GM18909 (cell line): ENCODE results near the gene SKAP1.
"Not testable (repeated sequence)": the region's sequence is repeated elsewhere in the genome, so short reads cannot be mapped to it uniquely, and the experiment has no call there.

Source experiments
- ATAC-seq: cut with Tn5 transposase; IDR thresholded peaks from one replicate; pipeline ENCODE4 v1.9.1; 2021; ENCODE audit warnings: mild to moderate bottlenecking; ENCODE audit not compliant: unreplicated experiment, poor library complexity

SKAP1 gene

GRCh38 chr17:48229936-48230335, 200.1 kb downstream of the SKAP1 start:
- no peak for ATAC-seq

GRCh38 chr17:48228720-48229119, 201.3 kb downstream of the SKAP1 start:
- no peak for ATAC-seq

- no peak for ATAC-seq
These were observed 204.1 kb downstream of the SKAP1 start for GRCh38 chr17:48225725-48226567.

GRCh38 chr17:48223945-48224344, 206.1 kb downstream of the SKAP1 start:
- no peak for ATAC-seq

GRCh38 chr17:48219617-48220016, 210.4 kb downstream of the SKAP1 start:
- ATAC-seq: no peak

- ATAC-seq: no peak
These were observed 214.4 kb downstream of the SKAP1 start for GRCh38 chr17:48215583-48216139.

GRCh38 chr17:48213797-48214196, 216.2 kb downstream of the SKAP1 start:
- no peak for ATAC-seq

GRCh38 chr17:48211787-48212186, 218.2 kb downstream of the SKAP1 start:
- no peak for ATAC-seq

- no peak for ATAC-seq
These were observed 219.0 kb downstream of the SKAP1 start for GRCh38 chr17:48211011-48211410.

GRCh38 chr17:48209973-48210372, 220.0 kb downstream of the SKAP1 start:
- ATAC-seq: no peak

- no peak for ATAC-seq
These were observed 222.1 kb downstream of the SKAP1 start for GRCh38 chr17:48207776-48208544.

GRCh38 chr17:48207036-48207435, 223.0 kb downstream of the SKAP1 start:
- not testable (repeated sequence) for ATAC-seq

- no peak for ATAC-seq
These were observed 227.1 kb downstream of the SKAP1 start for GRCh38 chr17:48202959-48203358.

- no peak for ATAC-seq
These were observed 231.0 kb downstream of the SKAP1 start for GRCh38 chr17:48198950-48199541.

GRCh38 chr17:48195910-48196309, 234.1 kb downstream of the SKAP1 start:
- no peak for ATAC-seq

GRCh38 chr17:48194097-48194550, 235.9 kb downstream of the SKAP1 start:
- ATAC-seq: no peak

GRCh38 chr17:48192321-48192731, 237.7 kb downstream of the SKAP1 start:
- no peak for ATAC-seq

GRCh38 chr17:48191362-48191761, 238.7 kb downstream of the SKAP1 start:
- ATAC-seq: no peak

GRCh38 chr17:48190871-48191270, 239.1 kb downstream of the SKAP1 start:
- no peak for ATAC-seq

GRCh38 chr17:48187872-48188608, 242.0 kb downstream of the SKAP1 start:
- ATAC-seq: no peak
